ENCODE measurements around the gene PRPF4.
A peak's percentile ranks its signal among the peaks of the same experiment; 100 is the strongest.

The PRPF4 gene

GRCh38 chr9:113311961-113312360 is 36.5 kb downstream of the PRPF4 start:
- no peak for DNase-seq (ENCODE audit: low spot score)

- no peak for DNase-seq (ENCODE audit: low spot score)
Measured at GRCh38 chr9:113313261-113313660, 37.8 kb downstream of the PRPF4 start.

GRCh38 chr9:113315231-113315630 is 39.8 kb downstream of the PRPF4 start:
- no peak for DNase-seq (ENCODE audit: low spot score)

- DNase-seq (ENCODE audit: low spot score): no peak
Measured at GRCh38 chr9:113316030-113316429, 40.6 kb downstream of the PRPF4 start.

GRCh38 chr9:113317777-113318176 is 42.3 kb downstream of the PRPF4 start:
- DNase-seq (ENCODE audit: low spot score): no peak

GRCh38 chr9:113319054-113319453 is 43.6 kb downstream of the PRPF4 start:
- no peak for DNase-seq (ENCODE audit: low spot score)

GRCh38 chr9:113320051-113320450 is 44.6 kb downstream of the PRPF4 start:
- DNase-seq (ENCODE audit: low spot score): no peak

GRCh38 chr9:113322671-113323070 is 47.2 kb downstream of the PRPF4 start:
- no peak for DNase-seq (ENCODE audit: low spot score)

- DNase-seq (ENCODE audit: low spot score): no peak
Measured at GRCh38 chr9:113326230-113326629, 50.8 kb downstream of the PRPF4 start.

GRCh38 chr9:113328045-113328782 is 52.8 kb downstream of the PRPF4 start:
- DNase-seq (ENCODE audit: low spot score): no peak

GRCh38 chr9:113331780-113332179 is 56.3 kb downstream of the PRPF4 start:
- DNase-seq (ENCODE audit: low spot score): no peak

GRCh38 chr9:113337714-113338113 is 62.3 kb downstream of the PRPF4 start:
- no peak for DNase-seq (ENCODE audit: low spot score)

GRCh38 chr9:113340011-113340699 is 64.7 kb downstream of the PRPF4 start, which contains the start of gene WDR31:
TSS of gene WDR31 (minus strand) at chr9:113340275. CDS start at chr9:113332022, 8,253 bp downstream.
- DNase-seq (ENCODE audit: low spot score): peak; percentile 85

GRCh38 chr9:113341712-113342410 is 66.4 kb downstream of the PRPF4 start:
- DNase-seq (ENCODE audit: low spot score): no peak

Measured in COLO829 (cell line).